HuH-7 (cell line): ENCODE data around the gene L3MBTL4.
"Not testable (repeated sequence)": the region's sequence is repeated elsewhere in the genome, so short reads cannot be mapped to it uniquely, and the experiment has no call there.

Source experiments
- DNase-seq: peaks from one replicate; pipeline ENCODE4 v3.0.0; 2011; ENCODE audit warnings: low spot score

The L3MBTL4 gene

DNA sequence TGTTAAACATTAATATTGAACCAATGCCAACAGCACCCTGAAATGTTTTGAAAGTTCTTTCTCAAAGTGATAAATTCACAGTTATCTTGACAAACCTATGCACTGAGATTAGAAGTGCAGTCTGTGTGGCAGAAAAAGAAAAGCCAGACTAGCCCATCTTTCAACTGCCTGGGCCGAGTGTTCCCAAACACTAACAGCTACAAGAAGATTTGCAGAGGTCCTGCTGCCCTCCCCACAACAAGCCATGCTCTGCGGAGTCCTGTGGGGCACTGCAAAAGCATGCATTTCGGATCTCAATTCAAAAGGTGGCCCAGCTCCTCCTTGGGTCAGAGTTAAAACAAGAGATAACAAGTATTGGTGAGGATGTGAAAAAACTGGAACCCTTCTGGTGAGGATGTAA, 311.0 kb downstream of the L3MBTL4 start:
- DNase-seq, result no peak

- DNase-seq, result no peak
These were observed 318.0 kb downstream of the L3MBTL4 start for GRCh38 chr18:6096730-6097129.

DNA sequence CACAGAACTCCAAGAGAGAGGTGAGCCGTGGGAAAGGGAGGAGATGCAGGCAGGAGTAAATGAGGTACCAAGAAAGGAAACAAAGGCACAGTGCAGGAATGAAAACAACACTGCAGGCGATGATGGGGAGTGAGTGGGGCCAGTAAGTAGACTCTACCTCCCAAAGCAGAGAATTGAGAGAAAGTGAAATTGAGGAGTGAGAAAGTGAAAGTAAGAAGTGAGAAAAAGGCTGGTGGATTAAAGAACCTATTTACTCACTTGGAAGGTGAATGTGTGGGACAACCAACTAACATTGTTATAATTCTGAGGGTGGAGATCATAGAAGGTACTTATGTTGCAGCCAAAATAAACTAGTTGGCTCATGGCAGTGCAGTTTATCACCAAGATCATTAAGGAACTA, 326.3 kb downstream of the L3MBTL4 start:
- no peak for DNase-seq

DNA sequence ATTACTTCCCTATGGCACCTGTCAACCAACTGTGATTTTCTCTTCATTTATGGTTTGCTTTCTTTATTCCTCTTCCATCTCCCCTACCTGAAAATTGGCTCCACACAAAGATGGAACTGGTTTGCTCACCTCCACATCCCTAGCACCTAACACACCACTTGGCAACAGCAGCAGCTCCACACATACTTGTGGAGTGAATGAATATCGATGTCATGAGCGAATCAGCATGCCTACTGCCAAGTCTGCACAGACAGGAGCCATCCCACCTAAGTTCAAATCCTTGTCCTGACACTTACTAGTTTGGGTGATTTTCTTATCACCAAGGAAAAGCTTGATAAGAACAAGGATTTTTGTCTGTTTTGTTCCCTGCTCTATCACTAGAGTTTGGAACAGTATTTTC, 328.0 kb downstream of the L3MBTL4 start:
- no peak for DNase-seq

GRCh38 chr18:6079406-6079805, 335.3 kb downstream of the L3MBTL4 start:
- no peak for DNase-seq

- DNase-seq, result no peak
These were observed 335.8 kb downstream of the L3MBTL4 start for GRCh38 chr18:6078877-6079276.

DNA sequence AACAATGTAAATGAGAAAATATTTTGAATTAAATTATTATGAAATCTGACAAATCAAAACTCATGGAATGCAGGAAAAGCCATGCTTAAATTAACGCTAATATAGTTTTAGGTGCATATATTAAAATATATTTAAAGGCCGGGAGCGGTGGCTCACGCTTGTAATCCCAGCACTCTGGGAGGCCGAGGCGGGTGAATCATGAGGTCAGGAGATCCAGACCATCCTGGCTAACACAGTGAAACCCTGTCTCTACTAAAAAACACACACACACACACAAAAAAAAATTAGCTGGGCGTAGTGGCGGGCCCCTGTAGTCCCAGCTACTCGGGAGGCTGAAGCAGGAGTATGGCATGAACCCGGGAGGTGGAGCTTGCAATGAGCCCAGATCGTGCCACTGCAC, 342.3 kb downstream of the L3MBTL4 start:
- DNase-seq, result not testable (repeated sequence)

DNA sequence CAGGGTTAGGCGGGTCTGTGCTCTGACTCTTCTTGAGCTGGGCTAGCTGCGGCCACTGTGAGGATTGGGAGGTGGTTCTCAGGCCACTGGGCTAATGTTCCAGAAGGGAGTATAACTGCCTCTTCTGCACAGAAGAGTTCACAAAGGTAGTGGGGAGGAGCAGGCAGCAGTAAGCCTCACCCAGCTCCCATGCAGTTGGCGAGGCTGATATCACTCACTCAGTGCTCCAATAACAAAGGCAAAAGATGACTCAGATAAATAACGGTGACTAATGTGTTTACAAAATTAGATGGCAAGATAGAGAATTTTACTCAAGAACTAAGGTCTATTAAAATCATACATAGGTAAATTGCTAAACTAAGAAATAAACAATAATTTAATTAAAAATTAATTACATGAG, 345.2 kb downstream of the L3MBTL4 start:
- no peak for DNase-seq

GRCh38 chr18:6069103-6069502, 345.6 kb downstream of the L3MBTL4 start:
- no peak for DNase-seq

- DNase-seq, result no peak
These were observed 354.6 kb downstream of the L3MBTL4 start for GRCh38 chr18:6060149-6060548.

DNA sequence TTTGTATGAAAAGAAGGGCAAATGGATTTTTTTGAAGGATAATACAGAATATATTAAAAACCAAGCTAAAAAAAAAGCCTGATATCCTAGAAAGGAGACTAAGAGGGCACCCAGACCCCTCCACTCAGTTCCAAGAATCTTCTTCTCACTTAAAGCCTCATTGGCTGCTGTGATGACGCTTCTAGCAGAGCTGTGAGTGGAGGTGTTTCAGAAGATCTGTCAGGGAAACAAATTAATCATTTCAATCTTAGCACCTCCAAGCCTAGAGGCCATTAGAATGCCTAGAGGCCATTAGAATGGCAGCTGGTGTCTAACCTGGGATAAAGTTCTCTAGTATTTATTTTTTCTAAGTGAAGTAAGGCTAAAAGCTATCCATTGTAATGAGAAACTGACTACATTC, 355.2 kb downstream of the L3MBTL4 start:
- DNase-seq, result no peak

DNA sequence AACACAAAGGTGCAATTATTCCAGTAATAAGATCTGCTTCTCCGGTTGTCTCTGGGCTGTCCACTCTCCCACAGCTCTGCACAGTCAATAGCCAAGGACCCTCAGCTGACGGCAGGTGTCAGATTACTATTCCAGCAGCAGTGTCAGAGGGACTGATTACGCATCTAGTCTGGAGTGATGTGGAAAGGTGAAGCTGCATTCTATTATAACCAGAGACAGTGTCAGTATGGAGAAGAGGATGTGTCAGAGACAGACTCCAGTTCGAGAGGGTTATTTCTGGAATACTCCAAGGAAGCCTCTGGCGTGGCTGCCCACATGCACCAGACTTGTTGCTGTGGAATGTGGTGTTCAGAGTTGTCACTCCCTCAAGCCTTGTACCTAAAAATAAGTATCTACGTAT, 355.8 kb downstream of the L3MBTL4 start:
- DNase-seq, result no peak

GRCh38 chr18:6057604-6058003, 357.1 kb downstream of the L3MBTL4 start:
- DNase-seq, result no peak

DNA sequence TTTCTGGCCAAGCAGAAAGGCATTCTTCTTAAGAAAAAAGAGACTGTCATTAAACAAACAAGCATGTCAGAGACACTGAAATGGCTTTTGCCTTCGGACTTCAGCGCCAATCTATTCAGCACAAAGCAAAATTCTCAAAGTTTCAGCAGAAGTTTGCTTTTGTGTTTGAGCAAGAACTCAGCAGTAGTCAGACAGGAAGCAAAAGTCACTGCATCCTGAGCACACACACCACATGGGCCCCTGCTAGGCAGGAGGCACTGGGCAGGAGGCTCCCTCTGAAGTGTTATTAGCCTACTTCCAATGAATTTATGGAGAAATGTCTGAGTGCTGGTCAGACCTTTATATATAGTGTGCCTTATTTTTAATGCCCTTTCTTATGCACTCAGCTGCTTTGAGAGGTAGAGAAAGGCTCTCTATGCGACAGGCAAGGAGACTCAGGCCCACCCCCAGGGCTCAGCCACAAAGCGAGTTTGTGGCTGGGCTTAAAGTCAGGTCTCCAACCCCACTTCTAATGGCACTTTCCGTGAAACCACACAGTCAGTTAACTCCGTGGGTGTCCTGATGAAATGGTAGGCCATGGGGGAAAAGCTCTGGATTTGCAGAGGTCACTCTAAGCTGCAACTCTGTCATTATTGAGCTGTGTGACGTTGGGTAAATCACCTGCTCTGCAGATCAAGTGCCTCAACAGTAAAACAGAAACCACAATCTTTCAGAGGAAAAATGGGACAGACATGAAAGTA, 358.4 kb downstream of the L3MBTL4 start:
- no peak for DNase-seq

DNA sequence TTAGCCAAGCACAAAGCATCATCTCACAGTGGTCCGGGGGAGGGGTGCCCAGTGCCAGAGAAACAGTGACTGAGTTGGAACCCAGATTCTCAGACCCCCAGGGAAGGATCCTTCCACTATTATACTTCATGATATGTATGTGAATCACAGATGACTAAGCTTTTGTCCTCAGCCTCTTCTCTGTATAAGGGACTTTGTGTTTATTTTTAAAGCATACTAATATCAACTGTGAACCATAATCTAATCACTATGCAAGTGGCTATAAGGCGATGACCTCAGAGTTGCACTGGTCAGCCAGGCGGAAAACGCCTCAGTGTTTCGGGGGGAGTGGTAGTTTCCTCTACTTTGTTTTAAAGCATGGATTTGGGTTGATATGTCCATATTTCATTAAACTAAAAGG, 359.0 kb downstream of the L3MBTL4 start:
- no peak for DNase-seq

GRCh38 chr18:6054256-6054842, 360.4 kb downstream of the L3MBTL4 start:
- no peak for DNase-seq

- no peak for DNase-seq
These were observed 362.2 kb downstream of the L3MBTL4 start for GRCh38 chr18:6052449-6052913.

- not testable (repeated sequence) for DNase-seq
These were observed 367.1 kb downstream of the L3MBTL4 start for GRCh38 chr18:6047596-6047995.

DNA sequence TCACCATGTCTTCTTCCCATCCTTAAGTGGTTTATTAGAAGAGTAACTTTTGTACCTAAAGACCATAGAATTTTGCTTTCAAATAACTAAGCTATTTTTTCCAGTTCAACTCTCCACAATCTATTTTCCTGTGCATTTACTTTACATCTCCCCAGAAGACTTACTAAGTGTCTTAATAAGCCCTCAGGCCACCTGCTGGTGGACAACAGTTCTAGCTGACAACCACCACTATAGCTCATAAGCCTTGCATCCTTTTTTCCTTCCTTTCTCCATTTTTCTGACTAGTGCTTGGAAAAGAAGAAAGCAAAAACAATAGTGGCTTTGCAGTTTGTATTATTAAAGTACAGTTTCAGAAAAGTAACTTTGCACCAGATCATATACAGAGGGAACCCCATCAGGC, 369.9 kb downstream of the L3MBTL4 start:
- no peak for DNase-seq

- DNase-seq, result no peak
These were observed 370.4 kb downstream of the L3MBTL4 start for GRCh38 chr18:6044319-6044718.

- no peak for DNase-seq
These were observed 375.7 kb downstream of the L3MBTL4 start for GRCh38 chr18:6039055-6039454.

- DNase-seq, result no peak
These were observed 383.3 kb downstream of the L3MBTL4 start for GRCh38 chr18:6031442-6031841.

GRCh38 chr18:6031002-6031401, 383.7 kb downstream of the L3MBTL4 start:
- no peak for DNase-seq

GRCh38 chr18:6024745-6025248, 389.9 kb downstream of the L3MBTL4 start:
- no peak for DNase-seq
